Tibial artery (tissue), 4 donors: ENCODE results near the gene TOR4A.

Experiments used
- DNase-seq, 2 donors: peaks; one replicate each; pipeline ENCODE4 v3.0.0-alpha.2; 2019
- H3K27ac ChIP-seq, 2 donors: fragments of 200-600 bp; sonication (generic) in 1 of 2; 1 replicate in 1 of 2; 2 replicates in 1 of 2; pipeline ENCODE4 v1.5.1; 2018 to 2019; ENCODE audit warnings: mild to moderate bottlenecking in 1 of 2
- H3K27me3 ChIP-seq, 2 donors: fragments of 200-600 bp; sonication (generic) in 1 of 2; one replicate each; pipeline versions ENCODE4 v1.5.1 to v1.6.0; 2016 to 2019
- H3K36me3 ChIP-seq, 3 donors: fragments of 200-600 bp; sonication (generic) in 2 of 3; one replicate each; pipeline ENCODE4 v1.5.1; 2016 to 2019; ENCODE audit warnings: mild to moderate bottlenecking in 2 of 3
- H3K4me1 ChIP-seq, 4 donors: fragments of 200-600 bp; sonication (generic) in 2 of 4; 1 replicate in 3 of 4; 2 replicates in 1 of 4; pipeline ENCODE4 v1.5.1; 2016 to 2019
- H3K4me3 ChIP-seq, 2 donors: fragments of 200-600 bp; sonication (generic) in 1 of 2; 1 replicate in 1 of 2; 2 replicates in 1 of 2; pipeline ENCODE4 v1.5.1; 2018 to 2019; ENCODE audit warnings: mild to moderate bottlenecking in 2 of 2
- H3K9me3 ChIP-seq, 3 donors: fragments of 200-600 bp; sonication (generic) in 1 of 3; one replicate each; pipeline ENCODE4 v1.5.1; 2016 to 2019
- CTCF ChIP-seq, 2 experiments: fragments of 200-600 bp in 1 of 2; fragments of 450-650 bp in 1 of 2; IDR thresholded peaks; one replicate each; pipeline ENCODE4 v1.5.1; 2017 to 2019; ENCODE audit warnings: antibody characterized with exemption in 2 of 2, mild to moderate bottlenecking in 1 of 2, moderate library complexity in 1 of 2
- intact Hi-C: fragments of 100-400 bp; cut with DNase I; formaldehyde crosslinking; loops from one replicate; pipeline ENCODE4 v1.15.0; 2023; ENCODE audit warnings: low total_unique reads

Gene TOR4A

DNA sequence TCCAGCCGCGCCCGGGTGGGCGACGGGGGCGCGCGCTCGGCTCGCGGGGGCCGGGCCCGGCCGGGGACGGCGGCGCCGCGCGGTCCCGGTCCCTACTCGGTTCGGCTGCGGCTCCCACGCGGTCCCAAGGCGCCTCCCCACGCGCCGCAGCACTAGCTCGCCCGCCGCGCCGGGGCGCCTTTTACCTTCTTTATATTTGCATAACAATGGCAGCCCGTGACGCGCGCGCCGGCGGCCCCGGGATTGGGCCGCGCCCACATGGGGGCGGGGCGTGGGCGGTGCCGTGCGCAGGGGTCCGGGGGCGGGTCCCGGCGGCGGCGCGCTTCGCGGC lies 24.6 kb downstream of the TOR4A start, which contains the start of gene NRARP:
Gene NRARP (minus strand): TSS at position 154 of the 331 bp plus-strand sequence. CDS start 343 bp downstream, outside the sequence.
- DNase-seq, result peak; percentile 79 to 83
- intact Hi-C loops, result no loop called here
- Histone ChIP-seq H3K36me3 (no peaks in the 10 kb centered on the region), H3K9me3 (no peaks in the 10 kb centered on the region), H3K4me1 (peaks cover 4 to 78% (median 47%) of the 10 kb centered on the region in 4 donors), H3K4me3 (peak within 1 kb of the TSS; percentile 40 to 49), H3K27ac (peak within 1 kb of the TSS; percentile 35 to 38), H3K27me3 (peaks cover 10 to 93% of the 10 kb centered on the region in 2 donors)
- TF ChIP-seq CTCF (IDR thresholded peaks at IDR 0.05), result no peak

DNA sequence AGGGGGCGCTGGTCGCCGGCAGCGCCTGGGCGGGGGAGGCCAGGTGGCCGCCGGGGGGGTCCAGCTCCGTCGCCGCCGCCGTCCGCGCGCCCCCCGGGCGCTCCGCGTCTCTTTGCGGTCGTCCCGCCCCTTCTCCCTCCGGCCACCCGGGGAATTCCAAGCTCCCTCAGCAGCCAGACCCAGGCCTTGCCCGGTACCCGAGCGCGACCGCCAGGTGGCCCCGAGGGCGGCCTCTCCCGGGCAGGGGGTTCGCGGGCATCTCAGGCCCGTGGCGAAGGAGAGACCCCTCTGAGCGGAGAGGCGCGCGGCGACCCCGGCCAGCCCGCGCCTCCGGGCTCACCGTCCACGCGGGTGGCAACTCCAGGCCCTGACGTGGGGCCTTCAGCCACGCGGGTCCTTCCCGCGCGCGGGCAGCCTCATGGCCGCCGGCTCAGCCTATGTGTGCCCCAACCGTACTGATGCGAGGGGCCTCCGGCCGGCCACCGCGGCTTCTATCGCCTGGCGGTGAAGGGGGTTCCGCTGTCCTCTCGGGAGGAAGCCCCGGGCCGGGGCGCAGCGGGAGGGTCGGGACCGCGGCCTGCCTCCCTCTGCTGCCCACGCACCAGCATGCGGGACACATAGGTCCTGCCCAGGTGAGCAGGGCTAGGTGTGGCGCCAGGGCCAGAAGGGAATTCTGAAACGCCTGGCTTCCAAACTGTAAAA lies 25.1 kb downstream of the TOR4A start:
- intact Hi-C loops, result no loop called here
- peaks cover 4 to 83% (median 49%) of the 10 kb centered on the region in 4 donors for H3K4me1 ChIP-seq
- TF ChIP-seq CTCF (IDR thresholded peaks at IDR 0.05), result peak in 1 of 2 experiments; percentile 22

DNA sequence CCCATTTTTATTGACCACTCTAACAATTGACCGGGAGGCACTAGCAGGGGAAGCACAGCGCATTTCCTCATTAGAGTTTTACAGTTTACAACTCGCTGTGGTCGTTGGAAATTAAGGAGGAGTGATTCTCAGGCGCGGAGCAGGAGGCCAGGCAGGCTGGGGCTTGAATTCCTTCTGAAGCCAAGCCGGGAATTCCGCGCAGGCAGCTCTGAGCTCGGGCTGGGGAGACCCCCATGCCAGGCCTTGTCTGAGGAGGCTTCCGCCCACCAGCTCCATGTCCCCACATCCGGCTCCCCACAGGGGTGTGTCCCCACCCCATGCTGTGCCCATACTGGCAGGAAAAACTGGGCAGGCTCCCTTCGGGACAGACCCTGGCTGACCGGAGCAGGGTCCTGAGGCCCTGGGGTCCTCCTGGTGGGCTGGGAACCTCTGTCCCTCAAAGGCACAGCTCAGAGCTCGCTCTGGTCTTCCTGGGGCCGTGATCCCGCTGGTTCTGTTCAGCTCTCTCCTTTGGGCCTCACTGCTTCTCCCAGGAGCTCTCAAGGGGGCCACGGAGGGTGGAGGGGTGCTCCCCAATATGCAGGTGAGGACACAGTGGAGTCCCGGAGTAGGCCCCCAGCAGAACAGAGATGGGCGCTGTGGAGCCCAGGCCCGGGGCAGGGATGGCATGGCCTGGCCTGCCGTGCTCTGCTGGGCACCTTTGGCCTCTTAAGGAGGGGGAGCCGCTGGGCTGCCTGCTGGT lies 25.8 kb downstream of the TOR4A start:
- peak overlapping the region in 1 of 2 donors; percentile 41 for H3K4me3 ChIP-seq
- H3K4me1 ChIP-seq, result peaks cover 4 to 82% (median 49%) of the 10 kb centered on the region in 4 donors
- peaks cover 10 to 93% of the 10 kb centered on the region in 2 donors for H3K27me3 ChIP-seq
- H3K9me3 ChIP-seq, result no peaks in the 10 kb centered on the region
- intact Hi-C loops, result no loop called here
- no peaks in the 10 kb centered on the region for H3K36me3 ChIP-seq
- peak in 1 of 2 donors; percentile 64 for DNase-seq
- no peak for TF ChIP-seq CTCF (IDR thresholded peaks at IDR 0.05)
- peak overlapping the region; percentile 35 to 38 for H3K27ac ChIP-seq

More for the DNA sequence above, 25.1 kb downstream of the TOR4A start:
- peaks cover 10 to 93% of the 10 kb centered on the region in 2 donors for H3K27me3 ChIP-seq
- H3K36me3 ChIP-seq, result no peaks in the 10 kb centered on the region
- H3K9me3 ChIP-seq, result no peaks in the 10 kb centered on the region
- H3K4me3 ChIP-seq, result peak overlapping the region; percentile 38 to 41
- H3K27ac ChIP-seq, result peak overlapping the region; percentile 35 to 38
- peak in 1 of 2 donors; percentile 69 for DNase-seq

DNA sequence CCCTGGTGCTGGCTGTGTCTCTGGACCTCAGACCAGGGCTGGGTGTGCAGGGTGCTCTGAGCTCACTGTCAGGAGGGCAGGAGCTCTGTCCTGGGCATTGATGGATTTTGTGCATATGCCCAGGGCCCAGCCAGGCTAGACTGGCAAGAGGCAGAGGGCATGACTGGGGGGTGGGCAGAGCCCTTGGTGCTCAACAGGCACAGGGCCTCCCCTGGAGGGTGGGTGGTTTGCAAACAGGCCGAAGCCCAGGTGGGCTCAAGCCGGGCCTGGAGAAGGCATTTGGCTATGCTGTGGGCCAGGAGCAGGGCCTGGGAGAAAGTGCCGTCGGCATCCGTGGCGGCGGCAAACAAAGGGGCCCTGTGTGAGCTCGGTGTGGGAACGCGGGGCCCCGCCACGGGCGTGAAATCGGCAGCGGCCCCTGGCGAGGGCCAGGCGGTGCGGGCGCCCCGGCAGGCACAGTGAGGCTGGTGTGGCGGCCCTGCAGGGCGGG lies 26.4 kb downstream of the TOR4A start:
- DNase-seq, result no peak
- Histone ChIP-seq H3K27ac (no peak overlapping the region), H3K27me3 (peaks cover 8 to 92% of the 10 kb centered on the region in 2 donors), H3K4me1 (peaks cover 4 to 77% (median 46%) of the 10 kb centered on the region in 4 donors), H3K4me3 (no peak overlapping the region), H3K9me3 (no peaks in the 10 kb centered on the region), H3K36me3 (no peaks in the 10 kb centered on the region)
- intact Hi-C loops, result no loop called here
- no peak for TF ChIP-seq CTCF (IDR thresholded peaks at IDR 0.05)

GRCh38 chr9:137304383-137305059 lies 27.0 kb downstream of the TOR4A start:
- Histone ChIP-seq H3K4me3 (peak overlapping the region in 1 of 2 donors; percentile 33), H3K27me3 (peaks cover 5 to 87% of the 10 kb centered on the region in 2 donors), H3K4me1 (peaks cover 4 to 73% (median 45%) of the 10 kb centered on the region in 4 donors), H3K9me3 (no peaks in the 10 kb centered on the region), H3K27ac (peak overlapping the region in 1 of 2 donors; percentile 24), H3K36me3 (no peaks in the 10 kb centered on the region)
- intact Hi-C loops, result no loop called here
- no peak for TF ChIP-seq CTCF (IDR thresholded peaks at IDR 0.05)
- DNase-seq, result peak in 1 of 2 donors; percentile 62
